HFF-Myc (cell line): ENCODE data around the gene MAN1A2.

Source experiments
- DNase-seq: peaks from one replicate; pipeline ENCODE4 v3.0.0-alpha.2; 2011; ENCODE audit warnings: low read depth; ENCODE audit errors: extremely low read depth
- H3K4me3 ChIP-seq: replicated peaks from 2 replicates; pipeline ENCODE4 v1.5.1; 2011; ENCODE audit warnings: low read depth, mild to moderate bottlenecking, control low read depth, low read length
- CTCF ChIP-seq: IDR thresholded peaks from 2 replicates; pipeline ENCODE4 v1.5.1; 2012; ENCODE audit warnings: mild to moderate bottlenecking, low read depth, low read length, control low read depth; ENCODE audit errors: missing control alignments

Gene MAN1A2

GRCh38 chr1:117403597-117403996, 36.3 kb downstream of the MAN1A2 start:
- H3K4me3 ChIP-seq, result no peak overlapping the region
- no peak for DNase-seq
- no peak for TF ChIP-seq CTCF

- no peak for DNase-seq
- no peak for TF ChIP-seq CTCF
- no peak overlapping the region for H3K4me3 ChIP-seq
Observed at GRCh38 chr1:117405042-117405441, 37.8 kb downstream of the MAN1A2 start.

- no peak overlapping the region for H3K4me3 ChIP-seq
- no peak for DNase-seq
- no peak for TF ChIP-seq CTCF
Observed at GRCh38 chr1:117412472-117412871, 45.2 kb downstream of the MAN1A2 start.

- no peak overlapping the region for H3K4me3 ChIP-seq
- DNase-seq, result no peak
- no peak for TF ChIP-seq CTCF
Observed at GRCh38 chr1:117413412-117413811, 46.2 kb downstream of the MAN1A2 start.

- no peak overlapping the region for H3K4me3 ChIP-seq
- DNase-seq, result no peak
- TF ChIP-seq CTCF, result no peak
Observed at GRCh38 chr1:117414943-117415342, 47.7 kb downstream of the MAN1A2 start.

- TF ChIP-seq CTCF, result no peak
- H3K4me3 ChIP-seq, result no peak overlapping the region
- no peak for DNase-seq
Observed at GRCh38 chr1:117416004-117416403, 48.8 kb downstream of the MAN1A2 start.

GRCh38 chr1:117416546-117417125, 49.4 kb downstream of the MAN1A2 start:
- H3K4me3 ChIP-seq, result no peak overlapping the region
- no peak for DNase-seq
- TF ChIP-seq CTCF, result no peak
